AG04450 (cell line): Measurements from ENCODE around the gene SFMBT2. TPM values are rescaled to one million over a fixed set of nuclear protein-coding genes. Genes with fewer than 3 reads are reported as not detected.

Source experiments
- CTCF ChIA-PET: fragments of 300-600, 350-600 bp; formaldehyde crosslinking; extraction: SDS; loops from one replicate; lab custom pipeline; 2022; ENCODE audit warnings: antibody characterized with exemption, inconsistent platforms; lab: Charles Lee
- POLR2A ChIA-PET: fragments of 350-600 bp; formaldehyde crosslinking; extraction: SDS; loops from one replicate; lab custom pipeline; 2021; ENCODE audit warnings: antibody characterized with exemption, inconsistent platforms; lab: Yijun Ruan, JAX
- DNase-seq: peaks from one replicate; pipeline ENCODE4 v3.0.0-alpha.2; 2011; ENCODE audit warnings: low read depth, low spot score
- H3K27ac ChIP-seq: one replicate; pipeline ENCODE4 v1.5.1; 2012; ENCODE audit warnings: low read depth, low read length, control low read depth
- H3K27me3 ChIP-seq: one replicate; pipeline ENCODE4 v1.6.0; 2012; ENCODE audit warnings: low read length; ENCODE audit not compliant: control insufficient read depth, insufficient read depth
- H3K4me3 ChIP-seq: 2 replicates; pipeline ENCODE4 v1.5.1; 2011; ENCODE audit warnings: mild to moderate bottlenecking, low read depth, low read length, control low read depth
- H3K9me3 ChIP-seq: 2 replicates; pipeline ENCODE4 v1.5.1; 2012; ENCODE audit warnings: low read length; ENCODE audit not compliant: control insufficient read depth, insufficient read depth
- polyA plus RNA-seq: library from polyadenylated mRNA; depleted of rRNA; stranded (reverse); fragments of >200 nt; gene quantifications from 2 replicates; pipeline ENCODE4 v1.2.3, GENCODE V29; 2011
- TF ChIP-seq, protein P1 (sequence below): IDR thresholded peaks from 2 replicates; pipeline ENCODE4 v1.5.1; 2011; ENCODE audit warnings: low read depth, low read length, control low read depth, inconsistent platforms

Gene SFMBT2
- polyA plus RNA-seq, 1 experiment: 1.4 TPM

GRCh38 chr10:7298495-7298894, 112.3 kb downstream of the SFMBT2 start:
- Histone ChIP-seq H3K27ac (no peak overlapping the region), H3K4me3 (no peak overlapping the region), H3K9me3 (peaks cover 3% of the 10 kb centered on the region; the same call in 1 of the 2 replicates), H3K27me3 (no peaks in the 10 kb centered on the region)
- CTCF ChIA-PET: interaction anchor here (1.0 kb wide), 1 partner anchor 378 kb away, joined by 3 read pairs; no protein-coding TSS in a partner anchor
- DNase-seq: no peak
- POLR2A ChIA-PET: no interaction called here
- TF ChIP-seq, protein P1, sequence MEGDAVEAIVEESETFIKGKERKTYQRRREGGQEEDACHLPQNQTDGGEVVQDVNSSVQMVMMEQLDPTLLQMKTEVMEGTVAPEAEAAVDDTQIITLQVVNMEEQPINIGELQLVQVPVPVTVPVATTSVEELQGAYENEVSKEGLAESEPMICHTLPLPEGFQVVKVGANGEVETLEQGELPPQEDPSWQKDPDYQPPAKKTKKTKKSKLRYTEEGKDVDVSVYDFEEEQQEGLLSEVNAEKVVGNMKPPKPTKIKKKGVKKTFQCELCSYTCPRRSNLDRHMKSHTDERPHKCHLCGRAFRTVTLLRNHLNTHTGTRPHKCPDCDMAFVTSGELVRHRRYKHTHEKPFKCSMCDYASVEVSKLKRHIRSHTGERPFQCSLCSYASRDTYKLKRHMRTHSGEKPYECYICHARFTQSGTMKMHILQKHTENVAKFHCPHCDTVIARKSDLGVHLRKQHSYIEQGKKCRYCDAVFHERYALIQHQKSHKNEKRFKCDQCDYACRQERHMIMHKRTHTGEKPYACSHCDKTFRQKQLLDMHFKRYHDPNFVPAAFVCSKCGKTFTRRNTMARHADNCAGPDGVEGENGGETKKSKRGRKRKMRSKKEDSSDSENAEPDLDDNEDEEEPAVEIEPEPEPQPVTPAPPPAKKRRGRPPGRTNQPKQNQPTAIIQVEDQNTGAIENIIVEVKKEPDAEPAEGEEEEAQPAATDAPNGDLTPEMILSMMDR: no peak

DNA sequence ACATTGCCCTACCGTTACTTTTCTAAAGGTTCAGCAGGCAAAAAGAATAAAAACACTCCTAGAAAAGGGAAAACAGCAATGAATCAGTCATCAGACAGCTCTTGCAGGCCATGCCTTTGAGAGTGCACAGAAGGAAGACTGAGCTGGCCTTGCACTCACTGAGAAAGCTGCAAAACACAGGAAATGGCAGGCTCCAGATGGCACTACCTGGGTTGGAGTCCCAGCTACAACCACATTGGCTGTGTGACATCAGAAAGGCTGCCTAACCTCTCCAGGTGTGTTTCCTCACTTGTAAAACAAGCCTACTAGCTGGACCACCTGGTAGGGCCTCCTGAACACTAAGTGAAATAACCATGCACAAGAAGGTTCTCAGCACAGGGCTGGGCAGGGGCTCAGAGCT, 113.7 kb downstream of the SFMBT2 start:
- Histone ChIP-seq H3K27me3 (no peaks in the 10 kb centered on the region), H3K9me3 (peaks cover 3% of the 10 kb centered on the region; the same call in 1 of the 2 replicates), H3K4me3 (no peak overlapping the region), H3K27ac (no peak overlapping the region)
- TF ChIP-seq, protein P1: no peak
- ChIA-PET CTCF (interaction anchor here (1.0 kb wide), 1 partner anchor 9 kb away, joined by 3 read pairs; no protein-coding TSS in a partner anchor), POLR2A (no interaction called here)
- no peak for DNase-seq

DNA sequence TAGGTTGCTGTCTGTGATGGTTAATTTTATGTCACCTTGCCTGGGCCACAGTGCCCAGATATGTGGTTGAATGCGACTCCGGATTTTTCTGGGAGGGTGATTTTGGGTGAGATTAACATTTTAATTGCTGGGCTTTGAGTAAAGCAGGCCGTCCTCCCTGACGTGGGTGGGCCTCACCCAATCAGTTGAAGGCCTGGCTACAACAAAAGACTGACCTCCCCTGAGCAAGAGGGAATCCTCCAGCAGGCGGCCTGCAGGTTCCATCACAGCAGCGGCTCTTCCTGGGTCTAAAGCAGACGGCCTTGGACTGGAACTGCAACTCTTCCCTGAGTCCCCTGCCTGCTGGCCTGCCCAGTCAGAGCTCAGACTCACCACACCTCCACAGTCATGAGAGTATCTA, 114.2 kb downstream of the SFMBT2 start:
- ChIA-PET CTCF (no interaction called here), POLR2A (no interaction called here)
- Histone ChIP-seq H3K27me3 (no peaks in the 10 kb centered on the region), H3K9me3 (peaks cover 3% of the 10 kb centered on the region; the same call in 1 of the 2 replicates), H3K4me3 (no peak overlapping the region), H3K27ac (no peak overlapping the region)
- DNase-seq: no peak
- TF ChIP-seq, protein P1: no peak

- TF ChIP-seq, protein P1: no peak
- DNase-seq: no peak
- ChIA-PET POLR2A (no interaction called here), CTCF (no interaction called here)
- Histone ChIP-seq H3K9me3 (peaks cover 3% of the 10 kb centered on the region; the same call in 1 of the 2 replicates), H3K27me3 (no peaks in the 10 kb centered on the region), H3K4me3 (no peak overlapping the region), H3K27ac (no peak overlapping the region)
These were observed 114.8 kb downstream of the SFMBT2 start for GRCh38 chr10:7296076-7296475.

GRCh38 chr10:7293378-7293920, 117.4 kb downstream of the SFMBT2 start:
- CTCF ChIA-PET: no interaction called here
- POLR2A ChIA-PET: no interaction called here
- DNase-seq: no peak
- no peak overlapping the region for H3K27ac ChIP-seq
- peaks cover 3% of the 10 kb centered on the region; the same call in 1 of the 2 replicates for H3K9me3 ChIP-seq
- TF ChIP-seq, protein P1: no peak
- no peak overlapping the region for H3K4me3 ChIP-seq
- H3K27me3 ChIP-seq: no peaks in the 10 kb centered on the region
